ENCODE results near the gene ACSL5.

DNA sequence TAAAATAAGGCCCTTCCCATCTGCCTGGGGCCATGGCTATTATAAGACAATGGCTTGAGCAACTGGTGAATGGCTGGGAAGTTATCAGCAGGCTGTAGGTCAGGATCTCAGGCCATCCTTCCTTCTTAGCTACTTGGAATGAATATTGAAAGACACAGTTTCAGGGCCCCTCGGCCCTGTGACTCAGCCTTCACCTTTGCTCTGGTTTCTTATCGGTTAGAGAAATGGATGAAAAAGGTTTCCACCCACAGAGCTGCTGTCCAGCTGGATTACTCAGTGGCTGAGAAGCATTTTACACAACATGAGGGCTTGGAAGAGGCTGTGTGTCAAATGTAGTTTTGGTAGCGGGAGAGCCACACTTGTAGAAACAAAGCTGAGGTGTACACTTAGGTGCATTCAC is 9.4 kb downstream of the ACSL5 start:
- TF ChIP-seq POLR2AphosphoS5 (IDR thresholded peaks at IDR 0.05; ENCODE audit: borderline replicate concordance, low read depth, low read length), result no peak
- no peak for TF ChIP-seq EZH2 (IDR thresholded peaks at IDR 0.05)
